ENCODE results near the gene NOD1. TPM values are rescaled to one million over a fixed set of nuclear protein-coding genes. Genes with fewer than 3 reads are reported as not detected.

Gene NOD1
- total RNA-seq, 1 donor from 2014 or later = 13.0 TPM

- Histone ChIP-seq H3K4me1 (ENCODE audit: control insufficient read depth in 3 of 3, insufficient read depth in 3 of 3, low read length in 3 of 3) (peaks cover 14 to 30% (median 15%) of the 10 kb centered on the region in 3 donors), H3K4me3 (ENCODE audit: low read length in 3 of 3) (no peak overlapping the region), H3K9ac (ENCODE audit: low read depth in 1 of 3, low read length in 3 of 3) (no peak overlapping the region), H3K36me3 (ENCODE audit: control insufficient read depth in 3 of 3, insufficient read depth in 3 of 3, low read length in 3 of 3) (peaks cover 18 to 25% (median 24%) of the 10 kb centered on the region in 3 donors), H3K9me3 (ENCODE audit: control insufficient read depth in 3 of 3, low read length in 3 of 3) (no peaks in the 10 kb centered on the region), H3K27ac (ENCODE audit: low read depth, low read length) (peak overlapping the region; percentile 4), H3K27me3 (ENCODE audit: control insufficient read depth in 3 of 3, insufficient read depth in 3 of 3, low read length in 3 of 3) (no peaks in the 10 kb centered on the region)
Measured at GRCh38 chr7:30434140-30434799, 44.3 kb downstream of the NOD1 start.

GRCh38 chr7:30433506-30433905 lies 45.1 kb downstream of the NOD1 start:
- Histone ChIP-seq H3K36me3 (ENCODE audit: control insufficient read depth in 3 of 3, insufficient read depth in 3 of 3, low read length in 3 of 3) (peaks cover 23 to 32% (median 24%) of the 10 kb centered on the region in 3 donors), H3K4me1 (ENCODE audit: control insufficient read depth in 3 of 3, insufficient read depth in 3 of 3, low read length in 3 of 3) (peaks cover 14 to 33% (median 15%) of the 10 kb centered on the region in 3 donors), H3K4me3 (ENCODE audit: low read length in 3 of 3) (no peak overlapping the region), H3K9ac (ENCODE audit: low read depth in 1 of 3, low read length in 3 of 3) (no peak overlapping the region), H3K9me3 (ENCODE audit: control insufficient read depth in 3 of 3, low read length in 3 of 3) (no peaks in the 10 kb centered on the region), H3K27me3 (ENCODE audit: control insufficient read depth in 3 of 3, insufficient read depth in 3 of 3, low read length in 3 of 3) (no peaks in the 10 kb centered on the region), H3K27ac (ENCODE audit: low read depth, low read length) (no peak overlapping the region)

- Histone ChIP-seq H3K4me1 (ENCODE audit: control insufficient read depth in 3 of 3, insufficient read depth in 3 of 3, low read length in 3 of 3) (peaks cover 14 to 33% (median 15%) of the 10 kb centered on the region in 3 donors), H3K9me3 (ENCODE audit: control insufficient read depth in 3 of 3, low read length in 3 of 3) (no peaks in the 10 kb centered on the region), H3K9ac (ENCODE audit: low read depth in 1 of 3, low read length in 3 of 3) (no peak overlapping the region), H3K4me3 (ENCODE audit: low read length in 3 of 3) (no peak overlapping the region), H3K36me3 (ENCODE audit: control insufficient read depth in 3 of 3, insufficient read depth in 3 of 3, low read length in 3 of 3) (peaks cover 19 to 28% (median 23%) of the 10 kb centered on the region in 3 donors), H3K27me3 (ENCODE audit: control insufficient read depth in 3 of 3, insufficient read depth in 3 of 3, low read length in 3 of 3) (no peaks in the 10 kb centered on the region), H3K27ac (ENCODE audit: low read depth, low read length) (peak overlapping the region; percentile 13)
Measured at GRCh38 chr7:30433082-30433481, 45.5 kb downstream of the NOD1 start.

DNA sequence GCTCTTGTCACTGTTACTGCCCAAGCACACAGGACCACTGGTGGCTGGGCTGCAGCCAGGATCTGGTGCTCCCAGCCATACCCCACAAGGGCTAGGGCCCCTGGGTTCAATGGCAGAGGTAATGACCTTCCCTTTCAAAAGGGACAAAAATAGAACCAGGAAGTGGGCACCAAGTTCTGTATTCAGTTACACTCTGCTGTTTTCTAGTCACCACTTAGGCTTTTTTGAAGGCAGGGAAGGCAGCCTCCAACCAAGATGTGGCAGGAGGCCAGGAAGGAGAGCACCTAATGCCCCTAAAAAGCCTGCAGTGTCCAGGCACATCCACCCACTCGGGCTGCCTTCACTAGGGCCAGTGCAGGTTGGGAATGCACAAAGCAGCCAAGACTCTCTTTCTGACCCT lies 47.8 kb downstream of the NOD1 start:
- Histone ChIP-seq H3K4me3 (ENCODE audit: low read length in 3 of 3) (no peak overlapping the region), H3K4me1 (ENCODE audit: control insufficient read depth in 3 of 3, insufficient read depth in 3 of 3, low read length in 3 of 3) (peaks cover 15 to 32% (median 18%) of the 10 kb centered on the region in 3 donors), H3K9me3 (ENCODE audit: control insufficient read depth in 3 of 3, low read length in 3 of 3) (no peaks in the 10 kb centered on the region), H3K36me3 (ENCODE audit: control insufficient read depth in 3 of 3, insufficient read depth in 3 of 3, low read length in 3 of 3) (peaks cover 17 to 30% (median 20%) of the 10 kb centered on the region in 3 donors), H3K27me3 (ENCODE audit: control insufficient read depth in 3 of 3, insufficient read depth in 3 of 3, low read length in 3 of 3) (no peaks in the 10 kb centered on the region), H3K27ac (ENCODE audit: low read depth, low read length) (no peak overlapping the region), H3K9ac (ENCODE audit: low read depth in 1 of 3, low read length in 3 of 3) (peak overlapping the region in 1 of 3 donors; percentile 59)

GRCh38 chr7:30430276-30430675 lies 48.3 kb downstream of the NOD1 start:
- H3K36me3 ChIP-seq (ENCODE audit: control insufficient read depth in 3 of 3, insufficient read depth in 3 of 3, low read length in 3 of 3) = peaks cover 15 to 26% (median 24%) of the 10 kb centered on the region in 3 donors
- H3K4me1 ChIP-seq (ENCODE audit: control insufficient read depth in 3 of 3, insufficient read depth in 3 of 3, low read length in 3 of 3) = peaks cover 15 to 30% (median 18%) of the 10 kb centered on the region in 3 donors
- H3K9ac ChIP-seq (ENCODE audit: low read depth in 1 of 3, low read length in 3 of 3) = no peak overlapping the region
- no peak overlapping the region for H3K4me3 ChIP-seq (ENCODE audit: low read length in 3 of 3)
- H3K9me3 ChIP-seq (ENCODE audit: control insufficient read depth in 3 of 3, low read length in 3 of 3) = no peaks in the 10 kb centered on the region
- no peaks in the 10 kb centered on the region for H3K27me3 ChIP-seq (ENCODE audit: control insufficient read depth in 3 of 3, insufficient read depth in 3 of 3, low read length in 3 of 3)
- H3K27ac ChIP-seq (ENCODE audit: low read depth, low read length) = no peak overlapping the region

DNA sequence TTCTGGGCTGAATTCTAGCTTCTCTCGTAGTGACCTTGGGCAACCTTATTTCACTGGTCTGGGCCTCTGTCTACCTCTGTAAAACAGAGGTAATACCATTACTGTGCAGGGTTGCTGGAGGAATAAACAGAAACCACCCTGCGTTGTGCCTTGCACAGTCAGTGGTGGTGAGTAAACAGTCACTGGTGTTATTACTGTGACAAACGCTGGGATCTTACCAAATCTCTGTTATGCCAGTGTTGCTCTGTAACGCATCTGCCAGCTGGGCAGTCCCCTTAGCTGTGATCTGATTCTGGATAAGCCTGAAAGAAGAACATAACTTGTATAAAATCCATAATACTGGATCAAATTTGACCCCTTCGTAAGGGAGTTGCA lies 49.4 kb downstream of the NOD1 start:
- Histone ChIP-seq H3K27ac (ENCODE audit: low read depth, low read length) (peak overlapping the region; percentile 37), H3K9ac (ENCODE audit: low read depth in 1 of 3, low read length in 3 of 3) (no peak overlapping the region), H3K36me3 (ENCODE audit: control insufficient read depth in 3 of 3, insufficient read depth in 3 of 3, low read length in 3 of 3) (peaks cover 15 to 30% (median 26%) of the 10 kb centered on the region in 3 donors), H3K4me1 (ENCODE audit: control insufficient read depth in 3 of 3, insufficient read depth in 3 of 3, low read length in 3 of 3) (peaks cover 15 to 27% (median 18%) of the 10 kb centered on the region in 3 donors), H3K27me3 (ENCODE audit: control insufficient read depth in 3 of 3, insufficient read depth in 3 of 3, low read length in 3 of 3) (no peaks in the 10 kb centered on the region), H3K9me3 (ENCODE audit: control insufficient read depth in 3 of 3, low read length in 3 of 3) (no peaks in the 10 kb centered on the region), H3K4me3 (ENCODE audit: low read length in 3 of 3) (no peak overlapping the region)

DNA sequence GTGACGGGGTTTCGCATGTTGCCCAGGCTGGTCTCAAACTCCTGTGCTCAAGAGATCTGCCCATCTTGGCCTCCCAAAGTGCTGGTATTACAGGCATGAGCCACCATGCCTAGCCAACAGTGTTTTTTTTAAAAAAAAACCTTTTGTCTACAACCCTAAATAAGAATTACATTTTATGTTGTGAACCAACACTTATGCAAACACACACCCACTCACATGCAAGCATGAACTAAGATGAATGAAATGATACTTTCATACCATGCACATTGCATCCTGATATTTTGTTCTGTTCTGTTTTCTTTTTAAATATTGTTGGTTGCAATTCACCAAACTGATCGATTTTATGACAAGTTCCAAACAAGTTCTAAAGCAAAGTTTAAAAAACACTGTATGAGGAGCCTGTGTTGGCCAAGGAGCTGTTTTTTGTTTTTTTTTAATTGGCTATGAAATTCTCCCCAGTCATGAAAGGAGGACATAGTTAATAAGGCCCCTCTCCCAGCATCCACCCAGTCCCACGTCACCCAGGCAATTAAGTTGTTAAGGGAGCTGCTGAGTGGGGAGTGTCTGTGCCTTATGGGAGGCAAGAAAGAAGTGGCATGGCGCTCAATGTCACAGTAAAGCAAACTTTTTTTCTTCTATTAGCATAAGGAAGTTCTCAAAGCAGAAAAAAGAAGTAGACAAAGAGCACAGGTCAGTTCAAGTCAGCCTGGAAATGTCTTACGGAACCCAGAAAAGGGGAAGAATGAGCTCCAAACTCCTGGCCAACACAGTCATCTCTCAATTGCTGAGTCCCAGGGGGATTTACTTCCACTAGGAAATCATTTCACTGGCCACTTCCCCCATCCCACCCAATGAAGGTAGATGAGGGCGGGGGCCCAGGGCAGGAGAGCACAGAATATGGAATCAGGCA lies 50.1 kb downstream of the NOD1 start:
- Histone ChIP-seq H3K9ac (ENCODE audit: low read depth in 1 of 3, low read length in 3 of 3) (no peak overlapping the region), H3K4me3 (ENCODE audit: low read length in 3 of 3) (no peak overlapping the region), H3K27ac (ENCODE audit: low read depth, low read length) (peak overlapping the region; percentile 37), H3K27me3 (ENCODE audit: control insufficient read depth in 3 of 3, insufficient read depth in 3 of 3, low read length in 3 of 3) (no peaks in the 10 kb centered on the region), H3K9me3 (ENCODE audit: control insufficient read depth in 3 of 3, low read length in 3 of 3) (no peaks in the 10 kb centered on the region), H3K4me1 (ENCODE audit: control insufficient read depth in 3 of 3, insufficient read depth in 3 of 3, low read length in 3 of 3) (peaks cover 14 to 26% (median 17%) of the 10 kb centered on the region in 3 donors), H3K36me3 (ENCODE audit: control insufficient read depth in 3 of 3, insufficient read depth in 3 of 3, low read length in 3 of 3) (peaks cover 15 to 34% (median 29%) of the 10 kb centered on the region in 3 donors)

- Histone ChIP-seq H3K36me3 (ENCODE audit: control insufficient read depth in 3 of 3, insufficient read depth in 3 of 3, low read length in 3 of 3) (peaks cover 17 to 34% (median 29%) of the 10 kb centered on the region in 3 donors), H3K9me3 (ENCODE audit: control insufficient read depth in 3 of 3, low read length in 3 of 3) (no peaks in the 10 kb centered on the region), H3K27me3 (ENCODE audit: control insufficient read depth in 3 of 3, insufficient read depth in 3 of 3, low read length in 3 of 3) (no peaks in the 10 kb centered on the region), H3K9ac (ENCODE audit: low read depth in 1 of 3, low read length in 3 of 3) (no peak overlapping the region), H3K4me3 (ENCODE audit: low read length in 3 of 3) (no peak overlapping the region), H3K4me1 (ENCODE audit: control insufficient read depth in 3 of 3, insufficient read depth in 3 of 3, low read length in 3 of 3) (peaks cover 9 to 23% (median 13%) of the 10 kb centered on the region in 3 donors), H3K27ac (ENCODE audit: low read depth, low read length) (peak overlapping the region; percentile 42)
Measured at GRCh38 chr7:30427296-30428070, 51.1 kb downstream of the NOD1 start.

DNA sequence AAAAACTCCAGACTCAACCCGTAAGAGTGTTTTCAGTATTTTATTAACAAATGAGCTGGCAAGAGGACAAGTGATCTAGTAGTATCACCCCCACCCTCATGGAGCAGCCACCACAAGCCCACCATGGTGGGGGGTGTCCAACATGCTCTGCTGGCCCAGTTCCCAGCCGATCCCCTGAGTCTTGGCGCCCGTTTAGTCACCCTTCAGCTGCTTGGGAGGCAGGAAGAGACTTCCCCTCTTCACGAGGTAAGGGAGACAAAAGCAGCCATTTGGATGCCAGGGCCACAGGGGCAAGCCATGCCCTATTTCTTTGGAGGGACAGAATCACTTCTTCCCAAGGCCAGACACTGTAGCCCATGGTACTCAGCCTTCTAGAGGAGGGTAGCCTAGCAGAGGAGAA lies 54.1 kb downstream of the NOD1 start:
- Histone ChIP-seq H3K27ac (ENCODE audit: low read depth, low read length) (no peak overlapping the region), H3K36me3 (ENCODE audit: control insufficient read depth in 3 of 3, insufficient read depth in 3 of 3, low read length in 3 of 3) (peaks cover 17 to 34% (median 29%) of the 10 kb centered on the region in 3 donors), H3K27me3 (ENCODE audit: control insufficient read depth in 3 of 3, insufficient read depth in 3 of 3, low read length in 3 of 3) (no peaks in the 10 kb centered on the region), H3K9ac (ENCODE audit: low read depth in 1 of 3, low read length in 3 of 3) (no peak overlapping the region), H3K4me1 (ENCODE audit: control insufficient read depth in 3 of 3, insufficient read depth in 3 of 3, low read length in 3 of 3) (peaks cover 0 to 7% (median 4%) of the 10 kb centered on the region in 3 donors), H3K4me3 (ENCODE audit: low read length in 3 of 3) (no peak overlapping the region), H3K9me3 (ENCODE audit: control insufficient read depth in 3 of 3, low read length in 3 of 3) (no peaks in the 10 kb centered on the region)

Measured in skeletal muscle tissue (tissue), 4 donors.